Liver (tissue), 9 donors: ENCODE measurements around the gene ALKBH5. TPM values are rescaled to one million over a fixed set of nuclear protein-coding genes. Genes with fewer than 3 reads are reported as not detected.

Experiments used
- DNase-seq: peaks from one replicate; pipeline ENCODE4 v3.0.0-alpha.2; 2017; ENCODE audit warnings: low spot score
- H3K27ac ChIP-seq, 2 donors: one replicate each; pipeline ENCODE4 v1.7.0; 2013; ENCODE audit warnings: inconsistent platforms in 2 of 2, low read length in 2 of 2, control low read depth in 1 of 2, low read depth in 1 of 2, mild to moderate bottlenecking in 1 of 2
- H3K27me3 ChIP-seq, 4 donors: one replicate each; pipeline versions ENCODE4 v1.6.1 to v1.7.0; 2013; ENCODE audit warnings: low read length in 3 of 4, inconsistent platforms in 1 of 4, mild to moderate bottlenecking in 1 of 4, moderate library complexity in 1 of 4; ENCODE audit not compliant: control insufficient read depth in 4 of 4, insufficient read depth in 4 of 4
- H3K36me3 ChIP-seq, 4 donors: one replicate each; pipeline versions ENCODE4 v1.6.1 to v1.7.0; 2013; ENCODE audit warnings: low read length in 3 of 4, mild to moderate bottlenecking in 3 of 4, low read depth in 1 of 4, moderate library complexity in 1 of 4; ENCODE audit not compliant: control insufficient read depth in 4 of 4, insufficient read depth in 3 of 4
- H3K4me1 ChIP-seq, 4 donors: one replicate each; pipeline versions ENCODE4 v1.6.1 to v1.7.0; 2013; ENCODE audit warnings: low read length in 3 of 4, mild to moderate bottlenecking in 3 of 4, moderate library complexity in 1 of 4; ENCODE audit not compliant: control insufficient read depth in 4 of 4, insufficient read depth in 4 of 4
- H3K4me3 ChIP-seq, 3 donors: one replicate each; pipeline versions ENCODE4 v1.6.1 to v1.7.0; 2013; ENCODE audit warnings: low read length in 3 of 3, control low read depth in 1 of 3, low read depth in 1 of 3, mild to moderate bottlenecking in 1 of 3
- H3K9ac ChIP-seq, 2 donors: one replicate each; pipeline ENCODE4 v1.7.0; 2013; ENCODE audit warnings: low read length in 2 of 2, mild to moderate bottlenecking in 2 of 2, moderate library complexity in 2 of 2, control low read depth in 1 of 2, low read depth in 1 of 2
- H3K9me3 ChIP-seq, 4 donors: one replicate each; pipeline versions ENCODE4 v1.6.1 to v1.7.0; 2013; ENCODE audit warnings: low read length in 3 of 4; ENCODE audit not compliant: control insufficient read depth in 4 of 4
- EGR1 ChIP-seq, 2 donors: IDR thresholded peaks; 2 replicates each; pipeline ENCODE4 v1.6.1; 2016 to 2018; ENCODE audit warnings: antibody characterized with exemption in 2 of 2, low read depth in 2 of 2
- FOXA2 ChIP-seq: IDR thresholded peaks from 2 replicates; pipeline ENCODE4 v1.6.1; 2016; ENCODE audit warnings: antibody characterized with exemption
- GABPA ChIP-seq, 2 donors: IDR thresholded peaks in 1 of 2; conservative IDR thresholded peaks in 1 of 2; 2 replicates each; pipeline ENCODE4 v1.6.1; 2016; ENCODE audit warnings: antibody characterized with exemption in 2 of 2, mild to moderate bottlenecking in 1 of 2, moderate library complexity in 1 of 2
- HNF4G ChIP-seq: IDR thresholded peaks from 2 replicates; pipeline ENCODE4 v1.6.1; 2016; ENCODE audit warnings: antibody characterized with exemption
- NR2F2 ChIP-seq: IDR thresholded peaks from 2 replicates; pipeline ENCODE4 v1.6.1; 2016; ENCODE audit warnings: antibody characterized with exemption
- RXRA ChIP-seq, 2 donors: IDR thresholded peaks; 2 replicates each; pipeline ENCODE4 v1.6.1; 2017 to 2018; ENCODE audit warnings: antibody characterized with exemption in 2 of 2, mild to moderate bottlenecking in 1 of 2
- SP1 ChIP-seq: IDR thresholded peaks from 2 replicates; pipeline ENCODE4 v1.6.1; 2018; ENCODE audit warnings: antibody characterized with exemption, mild to moderate bottlenecking
- TAF1 ChIP-seq: conservative IDR thresholded peaks from 2 replicates; pipeline ENCODE4 v1.6.1; 2016; ENCODE audit warnings: antibody characterized with exemption, mild to moderate bottlenecking
- YY1 ChIP-seq: IDR thresholded peaks from 2 replicates; pipeline ENCODE4 v1.6.1; 2016; ENCODE audit warnings: antibody characterized with exemption, mild to moderate bottlenecking
- WGBS: extraction: QIAGEN DNeasy Blood & Tissue Kit; methylation state at CpG from one replicate; pipeline ENCODE4 v1.1.7; 2013; 5-methylcytosine and 5-hydroxymethylcytosine counted together
- polyA plus RNA-seq, 2 donors: library from polyadenylated mRNA; stranded (reverse) in 1 of 2; unstranded in 1 of 2; fragments of 200-250 nt in 1 of 2; fragments of >200 nt in 1 of 2; fragmentation: Nextera tagmentation in 1 of 2; extraction: Ambion mirVana in 1 of 2; gene quantifications; one replicate each; pipeline versions ENCODE4 v1.2.1 to v1.2.3, GENCODE V29; 2013 to 2015
- total RNA-seq, 2 donors: library from RNA; depleted of rRNA; stranded (reverse); fragments of >200 nt; gene quantifications; one replicate each; pipeline ENCODE4 v1.2.3, GENCODE V29; 2014
- TF ChIP-seq, protein P1 (sequence below): IDR thresholded peaks from 2 replicates; pipeline ENCODE4 v1.6.1; 2016; ENCODE audit warnings: antibody characterized with exemption
- TF ChIP-seq, protein P2 (sequence below): IDR thresholded peaks from 2 replicates; pipeline ENCODE4 v1.6.1; 2016; ENCODE audit warnings: antibody characterized with exemption
- TF ChIP-seq, protein P3 (sequence below): IDR thresholded peaks from 2 replicates; pipeline ENCODE4 v1.6.1; 2016; ENCODE audit warnings: antibody characterized with exemption, mild to moderate bottlenecking
- TF ChIP-seq, protein P4 (sequence below): IDR thresholded peaks from 2 replicates; pipeline ENCODE4 v1.6.1; 2016; ENCODE audit warnings: antibody characterized with exemption
- donor health status: healthy.
- donor health status: healthy.
- donor health status: healthy.
- donor health status: healthy.
- donor health status: healthy.

Gene ALKBH5
- total and polyA plus RNA-seq, 4 donors, result 30.5 to 67.8 (median 46.3) TPM

DNA sequence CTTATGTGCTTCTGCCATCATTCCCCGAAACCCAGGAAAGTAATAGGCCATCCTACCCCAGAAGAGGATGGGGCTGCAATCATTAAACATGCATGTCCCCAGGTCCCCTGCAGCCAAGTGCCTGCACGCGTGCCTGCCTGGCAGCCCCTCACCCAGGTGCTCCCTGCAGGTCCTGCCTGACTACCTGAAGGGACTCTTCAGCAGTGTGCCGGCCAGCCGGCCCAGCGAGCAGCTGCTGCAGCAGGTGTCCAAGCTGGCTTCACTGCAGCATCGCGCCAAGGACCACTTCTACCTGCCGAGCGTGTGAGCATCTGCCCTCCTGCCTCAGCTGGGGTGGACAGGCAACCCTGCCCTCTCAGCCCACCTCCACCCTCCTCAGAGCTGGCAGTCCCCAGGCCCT, 16.2 kb upstream of the ALKBH5 start:
- Histone ChIP-seq H3K36me3 (no peaks in the 10 kb centered on the region), H3K27ac (no peak overlapping the region), H3K4me3 (no peak overlapping the region), H3K9me3 (peaks cover 0 to 3% (median 0%) of the 10 kb centered on the region in 4 donors), H3K27me3 (no peaks in the 10 kb centered on the region), H3K9ac (no peak overlapping the region), H3K4me1 (peaks cover 0 to 9% (median 5%) of the 10 kb centered on the region in 4 donors)
- TF ChIP-seq EGR1 (IDR thresholded peaks at IDR 0.05; ENCODE audit: low read depth in 2 of 2), result no peak
- TF ChIP-seq, protein P1, sequence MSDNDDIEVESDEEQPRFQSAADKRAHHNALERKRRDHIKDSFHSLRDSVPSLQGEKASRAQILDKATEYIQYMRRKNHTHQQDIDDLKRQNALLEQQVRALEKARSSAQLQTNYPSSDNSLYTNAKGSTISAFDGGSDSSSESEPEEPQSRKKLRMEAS, result no peak
- TF ChIP-seq GABPA (IDR thresholded peaks at IDR 0.05 in 1 of 2, conservative IDR thresholded peaks at IDR 0.05 in 1 of 2), result no peak
- no peak for TF ChIP-seq RXRA (IDR thresholded peaks at IDR 0.05)
- TF ChIP-seq HNF4G, result no peak
- TF ChIP-seq, protein P2, sequence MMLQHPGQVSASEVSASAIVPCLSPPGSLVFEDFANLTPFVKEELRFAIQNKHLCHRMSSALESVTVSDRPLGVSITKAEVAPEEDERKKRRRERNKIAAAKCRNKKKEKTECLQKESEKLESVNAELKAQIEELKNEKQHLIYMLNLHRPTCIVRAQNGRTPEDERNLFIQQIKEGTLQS, result no peak
- TF ChIP-seq, protein P3, sequence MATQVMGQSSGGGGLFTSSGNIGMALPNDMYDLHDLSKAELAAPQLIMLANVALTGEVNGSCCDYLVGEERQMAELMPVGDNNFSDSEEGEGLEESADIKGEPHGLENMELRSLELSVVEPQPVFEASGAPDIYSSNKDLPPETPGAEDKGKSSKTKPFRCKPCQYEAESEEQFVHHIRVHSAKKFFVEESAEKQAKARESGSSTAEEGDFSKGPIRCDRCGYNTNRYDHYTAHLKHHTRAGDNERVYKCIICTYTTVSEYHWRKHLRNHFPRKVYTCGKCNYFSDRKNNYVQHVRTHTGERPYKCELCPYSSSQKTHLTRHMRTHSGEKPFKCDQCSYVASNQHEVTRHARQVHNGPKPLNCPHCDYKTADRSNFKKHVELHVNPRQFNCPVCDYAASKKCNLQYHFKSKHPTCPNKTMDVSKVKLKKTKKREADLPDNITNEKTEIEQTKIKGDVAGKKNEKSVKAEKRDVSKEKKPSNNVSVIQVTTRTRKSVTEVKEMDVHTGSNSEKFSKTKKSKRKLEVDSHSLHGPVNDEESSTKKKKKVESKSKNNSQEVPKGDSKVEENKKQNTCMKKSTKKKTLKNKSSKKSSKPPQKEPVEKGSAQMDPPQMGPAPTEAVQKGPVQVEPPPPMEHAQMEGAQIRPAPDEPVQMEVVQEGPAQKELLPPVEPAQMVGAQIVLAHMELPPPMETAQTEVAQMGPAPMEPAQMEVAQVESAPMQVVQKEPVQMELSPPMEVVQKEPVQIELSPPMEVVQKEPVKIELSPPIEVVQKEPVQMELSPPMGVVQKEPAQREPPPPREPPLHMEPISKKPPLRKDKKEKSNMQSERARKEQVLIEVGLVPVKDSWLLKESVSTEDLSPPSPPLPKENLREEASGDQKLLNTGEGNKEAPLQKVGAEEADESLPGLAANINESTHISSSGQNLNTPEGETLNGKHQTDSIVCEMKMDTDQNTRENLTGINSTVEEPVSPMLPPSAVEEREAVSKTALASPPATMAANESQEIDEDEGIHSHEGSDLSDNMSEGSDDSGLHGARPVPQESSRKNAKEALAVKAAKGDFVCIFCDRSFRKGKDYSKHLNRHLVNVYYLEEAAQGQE, result no peak
- no peak for TF ChIP-seq YY1
- no peak for TF ChIP-seq FOXA2
- TF ChIP-seq SP1, result no peak
- no peak for TF ChIP-seq TAF1
- TF ChIP-seq, protein P4, sequence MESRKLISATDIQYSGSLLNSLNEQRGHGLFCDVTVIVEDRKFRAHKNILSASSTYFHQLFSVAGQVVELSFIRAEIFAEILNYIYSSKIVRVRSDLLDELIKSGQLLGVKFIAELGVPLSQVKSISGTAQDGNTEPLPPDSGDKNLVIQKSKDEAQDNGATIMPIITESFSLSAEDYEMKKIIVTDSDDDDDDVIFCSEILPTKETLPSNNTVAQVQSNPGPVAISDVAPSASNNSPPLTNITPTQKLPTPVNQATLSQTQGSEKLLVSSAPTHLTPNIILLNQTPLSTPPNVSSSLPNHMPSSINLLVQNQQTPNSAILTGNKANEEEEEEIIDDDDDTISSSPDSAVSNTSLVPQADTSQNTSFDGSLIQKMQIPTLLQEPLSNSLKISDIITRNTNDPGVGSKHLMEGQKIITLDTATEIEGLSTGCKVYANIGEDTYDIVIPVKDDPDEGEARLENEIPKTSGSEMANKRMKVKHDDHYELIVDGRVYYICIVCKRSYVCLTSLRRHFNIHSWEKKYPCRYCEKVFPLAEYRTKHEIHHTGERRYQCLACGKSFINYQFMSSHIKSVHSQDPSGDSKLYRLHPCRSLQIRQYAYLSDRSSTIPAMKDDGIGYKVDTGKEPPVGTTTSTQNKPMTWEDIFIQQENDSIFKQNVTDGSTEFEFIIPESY, result no peak
- WGBS, result 93% methylated on average over 10 of the region's 10 CpGs
- DNase-seq, result no peak

DNA sequence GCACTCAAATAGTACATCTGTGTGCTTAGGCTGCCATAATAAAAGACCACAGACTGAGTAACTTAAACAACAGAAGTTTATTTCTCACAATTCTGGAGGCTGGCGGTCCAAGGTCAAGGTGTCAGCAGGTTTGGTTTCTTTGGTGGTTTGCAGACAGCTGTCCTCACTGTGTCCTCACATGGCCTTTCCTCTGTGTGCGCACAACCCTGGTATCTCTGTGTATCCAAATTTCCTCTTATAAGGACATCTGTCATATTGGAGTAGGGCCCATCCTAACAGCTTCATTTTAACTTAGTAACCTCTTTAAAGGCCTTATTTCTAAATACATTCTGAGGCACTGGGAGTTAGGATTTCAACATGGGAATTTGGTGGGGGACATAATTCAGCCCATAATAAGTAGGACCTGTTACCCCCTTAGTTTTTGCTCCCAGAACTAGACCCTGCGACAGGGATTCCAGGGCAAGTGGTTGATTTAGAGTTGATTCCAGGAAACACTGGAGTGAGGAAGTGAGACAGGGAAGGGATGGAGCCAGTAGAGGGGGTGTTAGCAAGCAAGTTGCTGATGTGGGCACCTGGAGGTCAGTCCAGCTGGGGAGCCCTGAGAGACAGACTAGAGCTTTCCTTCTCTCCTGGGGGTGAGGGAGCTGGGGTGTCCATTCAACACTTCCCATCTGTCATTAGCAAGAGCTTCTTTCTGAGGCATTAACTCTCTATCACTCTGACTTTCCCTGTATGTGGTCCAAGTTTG, 10.9 kb upstream of the ALKBH5 start:
- Histone ChIP-seq H3K36me3 (no peaks in the 10 kb centered on the region), H3K27ac (no peak overlapping the region), H3K9me3 (no peaks in the 10 kb centered on the region), H3K9ac (no peak overlapping the region), H3K27me3 (no peaks in the 10 kb centered on the region), H3K4me1 (peaks cover 0 to 12% (median 8%) of the 10 kb centered on the region in 4 donors), H3K4me3 (no peak overlapping the region)
- DNase-seq, result no peak
- no peak for TF ChIP-seq NR2F2
- TF ChIP-seq, protein P4, result no peak
- 82% methylated on average over 3 of the region's 3 CpGs for WGBS
